HEK293 (cell line): Measurements from ENCODE around the gene EFCAB8.

Experiments
- CTCF ChIA-PET: fragments of 350-600 bp; formaldehyde crosslinking; extraction: SDS; loops from one replicate; lab custom pipeline; 2021; ENCODE audit warnings: antibody characterized with exemption; lab: Yijun Ruan, JAX
- POLR2A ChIA-PET: fragments of 300-600 bp; formaldehyde crosslinking; extraction: SDS; loops from one replicate; lab custom pipeline; 2020; ENCODE audit warnings: antibody characterized with exemption, inconsistent platforms; lab: Yijun Ruan, JAX
- H3K27ac ChIP-seq: fragments of 200-500 bp; sonication (Bioruptor generic); 2 replicates; pipeline ENCODE4 v1.5.1; 2014; ENCODE audit warnings: low read depth, low read length, control low read depth, inconsistent platforms; ENCODE audit errors: extremely low read depth
- H3K36me3 ChIP-seq, 2 experiments: fragments of 200-500 bp in 1 of 2; sonication (Bioruptor generic) in 1 of 2; 1 replicate in 1 of 2; 2 replicates in 1 of 2; pipeline ENCODE4 v1.5.1; 2014 to 2017; ENCODE audit warnings: inconsistent platforms in 2 of 2, low read length in 2 of 2; ENCODE audit not compliant: control insufficient read depth in 2 of 2, insufficient read depth in 1 of 2
- H3K4me1 ChIP-seq: fragments of 200-500 bp; sonication (Bioruptor generic); 2 replicates; pipeline ENCODE4 v1.5.1; 2014; ENCODE audit warnings: mild to moderate bottlenecking, low read length, inconsistent platforms; ENCODE audit not compliant: control insufficient read depth, insufficient read depth
- H3K4me3 ChIP-seq: 2 replicates; pipeline ENCODE4 v1.5.1; 2011; ENCODE audit warnings: low read depth, mild to moderate bottlenecking, control low read depth, low read length, moderate library complexity
- H3K9me3 ChIP-seq: fragments of 200-500 bp; sonication (Bioruptor generic); 2 replicates; pipeline ENCODE4 v1.5.1; 2014; ENCODE audit warnings: low read depth, low read length, inconsistent platforms; ENCODE audit not compliant: control insufficient read depth, insufficient read depth
- EGR2 ChIP-seq: fragments of 450-650 bp; formaldehyde crosslinking; IDR thresholded peaks from 2 replicates; pipeline ENCODE4 v1.5.1; 2016; ENCODE audit warnings: low read depth, missing biosample characterization, missing genetic modification characterization
- HOXA7 ChIP-seq: sonication (generic); formaldehyde crosslinking; IDR thresholded peaks from 2 replicates; pipeline ENCODE4 v1.8.1; 2022; ENCODE audit warnings: missing genetic modification reagents, borderline replicate concordance
- MYNN ChIP-seq: fragments of 450-650 bp; formaldehyde crosslinking; IDR thresholded peaks from 2 replicates; pipeline ENCODE4 v1.5.1; 2016; ENCODE audit warnings: missing biosample characterization, missing genetic modification characterization, borderline replicate concordance
- PRDM1 ChIP-seq: fragments of 450-650 bp; formaldehyde crosslinking; IDR thresholded peaks from 2 replicates; pipeline ENCODE4; 2016; ENCODE audit warnings: missing biosample characterization, missing genetic modification characterization
- REPIN1 ChIP-seq: fragments of 450-650 bp; formaldehyde crosslinking; IDR thresholded peaks from 2 replicates; pipeline ENCODE4 v1.5.1; 2017; ENCODE audit warnings: missing biosample characterization, missing genetic modification characterization, low read depth
- ZBTB11 ChIP-seq: fragments of 450-650 bp; formaldehyde crosslinking; conservative IDR thresholded peaks from 2 replicates; pipeline ENCODE4 v1.5.1; 2016; ENCODE audit warnings: low read depth, missing biosample characterization, missing genetic modification characterization
- ZBTB17 ChIP-seq: fragments of 450-650 bp; formaldehyde crosslinking; IDR thresholded peaks from 2 replicates; pipeline ENCODE4 v1.5.1; 2016; ENCODE audit warnings: missing biosample characterization, missing genetic modification characterization
- ZEB2 ChIP-seq: fragments of 450-650 bp; formaldehyde crosslinking; IDR thresholded peaks from 2 replicates; pipeline ENCODE4 v1.5.1; 2016; ENCODE audit warnings: missing biosample characterization, missing genetic modification characterization
- ZIC2 ChIP-seq: fragments of 450-650 bp; formaldehyde crosslinking; IDR thresholded peaks from 2 replicates; pipeline ENCODE4 v1.5.1; 2016; ENCODE audit warnings: missing biosample characterization, missing genetic modification characterization
- ZNF146 ChIP-seq: fragments of 450-650 bp; formaldehyde crosslinking; IDR thresholded peaks from 2 replicates; pipeline ENCODE4 v1.5.1; 2016; ENCODE audit warnings: missing biosample characterization, missing genetic modification characterization
- ZNF23 ChIP-seq: fragments of 450-650 bp; formaldehyde crosslinking; IDR thresholded peaks from 2 replicates; pipeline ENCODE4 v1.5.1; 2016; ENCODE audit warnings: missing biosample characterization, missing genetic modification characterization, borderline replicate concordance
- ZNF280D ChIP-seq: fragments of 450-650 bp; formaldehyde crosslinking; IDR thresholded peaks from 2 replicates; pipeline ENCODE4 v1.5.1; 2016; ENCODE audit warnings: missing biosample characterization, missing genetic modification characterization
- ZNF354C ChIP-seq: fragments of 450-650 bp; formaldehyde crosslinking; IDR thresholded peaks from 2 replicates; pipeline ENCODE4 v1.5.1; 2016; ENCODE audit warnings: missing biosample characterization, missing genetic modification characterization, low read depth, borderline replicate concordance
- ZNF501 ChIP-seq: fragments of 450-650 bp; formaldehyde crosslinking; IDR thresholded peaks from 2 replicates; pipeline ENCODE4 v1.5.1; 2016; ENCODE audit warnings: missing biosample characterization, missing genetic modification characterization
- ZNF560 ChIP-seq: fragments of 450-650 bp; formaldehyde crosslinking; IDR thresholded peaks from 2 replicates; pipeline ENCODE4 v1.5.1; 2017; ENCODE audit warnings: missing biosample characterization, missing genetic modification characterization, borderline replicate concordance
- ZNF623 ChIP-seq: fragments of 450-650 bp; formaldehyde crosslinking; IDR thresholded peaks from 2 replicates; pipeline ENCODE4 v1.5.1; 2016; ENCODE audit warnings: missing biosample characterization, missing genetic modification characterization
- ZNF639 ChIP-seq: fragments of 450-650 bp; formaldehyde crosslinking; IDR thresholded peaks from 2 replicates; pipeline ENCODE4 v1.5.1; 2016; ENCODE audit warnings: missing biosample characterization, missing genetic modification characterization
- ZNF664 ChIP-seq: fragments of 450-650 bp; formaldehyde crosslinking; IDR thresholded peaks from 2 replicates; pipeline ENCODE4 v1.5.1; 2016; ENCODE audit warnings: missing biosample characterization, missing genetic modification characterization
- ZNF791 ChIP-seq: fragments of 450-650 bp; formaldehyde crosslinking; IDR thresholded peaks from 2 replicates; pipeline ENCODE4 v1.5.1; 2016; ENCODE audit warnings: missing biosample characterization, missing genetic modification characterization
- ZSCAN4 ChIP-seq: fragments of 450-650 bp; formaldehyde crosslinking; IDR thresholded peaks from 2 replicates; pipeline ENCODE4 v1.5.1; 2017; ENCODE audit warnings: missing biosample characterization, missing genetic modification characterization
- ZXDB ChIP-seq: fragments of 450-650 bp; formaldehyde crosslinking; IDR thresholded peaks from 2 replicates; pipeline ENCODE4 v1.5.1; 2016; ENCODE audit warnings: missing biosample characterization, missing genetic modification characterization

EFCAB8 gene

GRCh38 chr20:32885185-32885584 lies 26.5 kb downstream of the EFCAB8 start (continued):
- no peak for TF ChIP-seq MYNN (tag by site-specific recombination)
- TF ChIP-seq ZBTB17 (tag by site-specific recombination) = no peak
- no peak for TF ChIP-seq ZNF23 (tag by site-specific recombination)
- TF ChIP-seq ZNF791 (tag by site-specific recombination) = no peak
- no peak for TF ChIP-seq ZBTB11 (tag by site-specific recombination)
- no peak for TF ChIP-seq ZNF639 (tag by site-specific recombination)
- TF ChIP-seq ZXDB (tag by site-specific recombination) = no peak
- no peak for TF ChIP-seq PRDM1 (tag by site-specific recombination)
- no peak for TF ChIP-seq REPIN1 (tag by site-specific recombination)

GRCh38 chr20:32885952-32886351 lies 27.2 kb downstream of the EFCAB8 start:
- ChIA-PET POLR2A (no interaction called here), CTCF (no interaction called here)
- no peaks in the 10 kb centered on the region for H3K9me3 ChIP-seq
- no peaks in the 10 kb centered on the region for H3K4me1 ChIP-seq
- H3K4me3 ChIP-seq = no peak overlapping the region
- no peaks in the 10 kb centered on the region for H3K36me3 ChIP-seq
- no peak overlapping the region for H3K27ac ChIP-seq
- no peak for TF ChIP-seq ZNF560
- TF ChIP-seq ZNF501 = no peak
- TF ChIP-seq ZSCAN4 = no peak
- no peak for TF ChIP-seq ZNF354C (tag by site-specific recombination)
- TF ChIP-seq ZNF623 (tag by site-specific recombination) = no peak
- TF ChIP-seq ZNF639 (tag by site-specific recombination) = no peak
- no peak for TF ChIP-seq HOXA7
- no peak for TF ChIP-seq ZNF664
- TF ChIP-seq ZNF280D = no peak
- no peak for TF ChIP-seq ZIC2 (tag by site-specific recombination)
- TF ChIP-seq ZNF146 (tag by site-specific recombination) = no peak
- TF ChIP-seq ZEB2 (tag by site-specific recombination) = no peak
- no peak for TF ChIP-seq EGR2 (tag by site-specific recombination)
